HG02885 (cell line): ENCODE measurements around the gene MRM2.

Experiments
- ATAC-seq: cut with Tn5 transposase; IDR thresholded peaks from one replicate; pipeline ENCODE4 v1.9.1; 2021; ENCODE audit warnings: mild to moderate bottlenecking; ENCODE audit not compliant: unreplicated experiment, poor library complexity

MRM2 gene

GRCh38 chr7:2193575-2194305, 48.3 kb downstream of the MRM2 start:
- ATAC-seq = no peak

DNA sequence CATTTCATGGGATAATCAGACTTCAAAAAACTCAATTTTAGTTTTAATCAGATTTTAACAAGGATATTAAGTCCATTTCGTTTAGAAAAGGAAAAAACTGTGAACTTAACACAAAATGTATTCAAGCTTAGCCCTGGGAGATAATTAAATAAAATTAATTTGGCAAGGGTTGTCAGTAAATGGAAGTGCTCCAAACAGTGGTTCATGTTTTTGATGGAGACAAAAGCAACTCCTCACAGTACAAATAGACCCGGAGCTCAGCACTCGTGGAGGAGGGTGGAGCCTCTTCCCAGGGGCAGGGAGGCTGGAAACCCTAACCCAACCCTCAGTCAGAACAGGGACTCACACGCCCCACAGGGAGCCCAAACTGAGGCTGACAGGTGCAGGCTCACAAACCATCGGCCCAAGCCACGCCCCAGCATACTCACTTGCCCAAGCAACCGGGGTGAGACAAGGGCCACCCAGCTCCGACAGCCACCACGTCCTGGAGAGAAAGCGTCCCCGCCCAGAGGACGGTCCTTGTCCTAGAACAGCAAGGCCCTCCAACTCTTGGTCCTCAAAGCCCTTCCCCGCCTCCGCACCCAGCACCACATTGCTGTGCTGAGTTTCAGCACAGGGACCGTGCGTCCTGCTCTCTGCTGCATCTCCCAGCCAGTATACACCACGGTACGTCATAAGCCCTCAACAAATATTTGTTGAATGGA, 49.0 kb downstream of the MRM2 start:
- no peak for ATAC-seq

- no peak for ATAC-seq
These were observed 51.0 kb downstream of the MRM2 start for GRCh38 chr7:2191016-2191415.

- ATAC-seq = no peak
These were observed 51.5 kb downstream of the MRM2 start for GRCh38 chr7:2190531-2190930.

- no peak for ATAC-seq
These were observed 55.8 kb downstream of the MRM2 start for GRCh38 chr7:2186166-2186565.

- no peak for ATAC-seq
These were observed 56.3 kb downstream of the MRM2 start for GRCh38 chr7:2185715-2186114.
